ENCODE measurements around the gene RC3H2.

RC3H2 gene, protein sequence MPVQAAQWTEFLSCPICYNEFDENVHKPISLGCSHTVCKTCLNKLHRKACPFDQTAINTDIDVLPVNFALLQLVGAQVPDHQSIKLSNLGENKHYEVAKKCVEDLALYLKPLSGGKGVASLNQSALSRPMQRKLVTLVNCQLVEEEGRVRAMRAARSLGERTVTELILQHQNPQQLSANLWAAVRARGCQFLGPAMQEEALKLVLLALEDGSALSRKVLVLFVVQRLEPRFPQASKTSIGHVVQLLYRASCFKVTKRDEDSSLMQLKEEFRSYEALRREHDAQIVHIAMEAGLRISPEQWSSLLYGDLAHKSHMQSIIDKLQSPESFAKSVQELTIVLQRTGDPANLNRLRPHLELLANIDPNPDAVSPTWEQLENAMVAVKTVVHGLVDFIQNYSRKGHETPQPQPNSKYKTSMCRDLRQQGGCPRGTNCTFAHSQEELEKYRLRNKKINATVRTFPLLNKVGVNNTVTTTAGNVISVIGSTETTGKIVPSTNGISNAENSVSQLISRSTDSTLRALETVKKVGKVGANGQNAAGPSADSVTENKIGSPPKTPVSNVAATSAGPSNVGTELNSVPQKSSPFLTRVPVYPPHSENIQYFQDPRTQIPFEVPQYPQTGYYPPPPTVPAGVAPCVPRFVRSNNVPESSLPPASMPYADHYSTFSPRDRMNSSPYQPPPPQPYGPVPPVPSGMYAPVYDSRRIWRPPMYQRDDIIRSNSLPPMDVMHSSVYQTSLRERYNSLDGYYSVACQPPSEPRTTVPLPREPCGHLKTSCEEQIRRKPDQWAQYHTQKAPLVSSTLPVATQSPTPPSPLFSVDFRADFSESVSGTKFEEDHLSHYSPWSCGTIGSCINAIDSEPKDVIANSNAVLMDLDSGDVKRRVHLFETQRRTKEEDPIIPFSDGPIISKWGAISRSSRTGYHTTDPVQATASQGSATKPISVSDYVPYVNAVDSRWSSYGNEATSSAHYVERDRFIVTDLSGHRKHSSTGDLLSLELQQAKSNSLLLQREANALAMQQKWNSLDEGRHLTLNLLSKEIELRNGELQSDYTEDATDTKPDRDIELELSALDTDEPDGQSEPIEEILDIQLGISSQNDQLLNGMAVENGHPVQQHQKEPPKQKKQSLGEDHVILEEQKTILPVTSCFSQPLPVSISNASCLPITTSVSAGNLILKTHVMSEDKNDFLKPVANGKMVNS

DNA sequence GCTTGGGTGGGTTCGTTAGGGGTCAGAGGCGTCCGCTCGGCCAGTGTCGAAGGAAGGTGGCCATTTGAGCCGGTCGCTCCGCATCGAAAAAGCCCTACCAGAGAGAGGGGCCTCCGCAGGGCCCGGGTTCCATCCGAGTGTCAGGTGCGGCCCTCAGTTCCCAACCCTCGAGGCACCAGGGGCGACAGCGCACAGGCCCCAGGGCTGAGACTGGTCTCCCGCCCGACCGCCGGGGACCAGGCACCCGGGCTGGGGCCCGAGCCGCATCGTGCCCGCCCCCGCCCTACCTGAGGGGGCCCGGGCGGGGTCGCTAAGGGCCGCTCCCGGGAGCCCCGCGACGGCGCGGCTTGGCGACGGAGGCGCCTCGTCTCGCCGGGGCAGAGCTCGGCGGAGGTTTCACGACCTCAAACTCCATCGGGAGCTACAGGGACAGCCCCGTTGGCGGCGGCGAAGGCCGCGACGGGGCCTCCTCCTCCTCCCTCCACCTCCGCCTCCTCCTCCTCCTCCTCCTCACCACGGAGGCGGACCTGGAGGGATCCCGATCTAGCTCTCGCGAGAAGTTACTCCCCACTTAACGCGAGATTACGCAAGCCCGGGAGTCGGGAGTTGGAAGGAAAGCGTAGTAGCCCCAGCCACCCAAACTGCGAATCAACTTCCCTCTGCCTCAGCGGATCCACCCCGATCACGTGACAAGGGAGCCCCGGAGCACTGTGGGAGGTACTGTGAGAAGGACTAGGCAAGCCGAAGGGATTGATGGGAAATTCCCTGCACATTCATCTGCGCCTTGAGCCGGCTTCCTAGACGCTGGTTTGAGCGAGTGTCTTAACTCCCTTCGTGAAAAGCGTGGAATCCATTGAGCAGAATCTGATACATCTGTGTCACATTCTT lies at the start of gene RC3H2:
Gene RC3H2, minus strand, starts transcription at position 537 of the 888 bp plus-strand sequence. CDS start 7,850 bp downstream, outside the sequence.
- no peaks in the 10 kb centered on the region for H3K9me3 Mint-ChIP-seq
- H3K27me3 Mint-ChIP-seq (ENCODE audit: low read depth), result no peaks in the 10 kb centered on the region
- peak within 1 kb of the TSS; percentile 92 for H3K27ac Mint-ChIP-seq
- peaks cover 18% of the 10 kb centered on the region for H3K4me1 Mint-ChIP-seq (ENCODE audit: low read depth)
- peak within 1 kb of the TSS; percentile 94 for H3K4me3 Mint-ChIP-seq
- H3K36me3 Mint-ChIP-seq (ENCODE audit: low read depth), result peaks cover 13% of the 10 kb centered on the region

DNA sequence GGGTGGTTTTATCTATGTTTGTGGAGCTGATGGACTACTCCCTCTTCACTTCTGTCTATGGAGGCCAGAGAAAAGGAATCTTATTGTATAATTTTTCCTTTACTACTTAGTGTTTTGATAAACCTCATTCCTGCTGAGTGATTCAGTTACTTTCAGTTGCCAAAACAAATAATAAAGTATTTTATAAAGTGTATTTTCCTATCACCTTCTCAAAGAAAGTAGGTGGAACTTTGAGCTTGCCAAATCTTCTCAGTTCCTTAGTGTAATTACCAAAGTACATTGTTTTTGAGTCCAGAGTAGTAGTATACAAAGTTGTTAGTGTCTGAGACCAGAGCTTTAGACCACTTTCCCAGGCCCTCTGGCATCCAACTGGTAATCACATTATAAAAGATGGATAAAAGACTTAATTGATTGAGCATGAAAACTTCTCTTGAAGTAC lies 49.1 kb upstream of the RC3H2 start:
- Mint-ChIP-seq H3K27me3 (ENCODE audit: low read depth) (no peaks in the 10 kb centered on the region), H3K27ac (no peak overlapping the region), H3K4me1 (ENCODE audit: low read depth) (peaks cover 6% of the 10 kb centered on the region), H3K4me3 (no peak overlapping the region), H3K36me3 (ENCODE audit: low read depth) (peaks cover 4% of the 10 kb centered on the region), H3K9me3 (no peaks in the 10 kb centered on the region)

GRCh38 chr9:122951056-122951455 lies 45.9 kb upstream of the RC3H2 start:
- H3K4me1 Mint-ChIP-seq (ENCODE audit: low read depth), result peaks cover 22% of the 10 kb centered on the region
- no peak overlapping the region for H3K27ac Mint-ChIP-seq
- no peaks in the 10 kb centered on the region for H3K27me3 Mint-ChIP-seq (ENCODE audit: low read depth)

DNA sequence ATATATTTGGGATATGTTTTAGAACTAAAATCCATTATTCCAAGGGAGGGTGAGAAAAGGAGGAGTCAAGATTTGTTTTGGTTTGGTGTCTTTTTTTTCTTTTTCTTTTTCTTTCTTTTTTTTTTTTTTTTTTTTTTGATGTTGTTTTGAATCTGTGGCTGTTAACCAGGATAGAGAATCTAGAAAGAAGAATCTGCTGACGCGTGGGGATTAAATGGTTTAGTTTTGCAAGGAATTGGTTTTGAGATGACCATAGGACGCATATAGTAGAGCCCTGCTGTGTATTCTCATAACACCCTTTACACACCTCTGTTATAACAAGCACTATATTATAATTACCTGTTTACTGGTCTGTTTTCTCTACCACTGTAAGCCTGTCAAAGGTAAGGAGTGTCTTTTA lies 45.1 kb upstream of the RC3H2 start:
- Mint-ChIP-seq H3K4me3 (no peak overlapping the region), H3K27me3 (ENCODE audit: low read depth) (no peaks in the 10 kb centered on the region), H3K27ac (no peak overlapping the region), H3K36me3 (ENCODE audit: low read depth) (peaks cover 11% of the 10 kb centered on the region), H3K4me1 (ENCODE audit: low read depth) (peaks cover 30% of the 10 kb centered on the region), H3K9me3 (no peaks in the 10 kb centered on the region)

More at GRCh38 chr9:122951056-122951455, 45.9 kb upstream of the RC3H2 start:
- H3K4me3 Mint-ChIP-seq, result no peak overlapping the region
- no peaks in the 10 kb centered on the region for H3K9me3 Mint-ChIP-seq
- H3K36me3 Mint-ChIP-seq (ENCODE audit: low read depth), result peaks cover 8% of the 10 kb centered on the region

- Mint-ChIP-seq H3K4me1 (ENCODE audit: low read depth) (peaks cover 33% of the 10 kb centered on the region), H3K27me3 (ENCODE audit: low read depth) (no peaks in the 10 kb centered on the region), H3K36me3 (ENCODE audit: low read depth) (peaks cover 11% of the 10 kb centered on the region), H3K4me3 (no peak overlapping the region), H3K9me3 (no peaks in the 10 kb centered on the region), H3K27ac (no peak overlapping the region)
These were observed 44.5 kb upstream of the RC3H2 start for GRCh38 chr9:122949696-122950095.

DNA sequence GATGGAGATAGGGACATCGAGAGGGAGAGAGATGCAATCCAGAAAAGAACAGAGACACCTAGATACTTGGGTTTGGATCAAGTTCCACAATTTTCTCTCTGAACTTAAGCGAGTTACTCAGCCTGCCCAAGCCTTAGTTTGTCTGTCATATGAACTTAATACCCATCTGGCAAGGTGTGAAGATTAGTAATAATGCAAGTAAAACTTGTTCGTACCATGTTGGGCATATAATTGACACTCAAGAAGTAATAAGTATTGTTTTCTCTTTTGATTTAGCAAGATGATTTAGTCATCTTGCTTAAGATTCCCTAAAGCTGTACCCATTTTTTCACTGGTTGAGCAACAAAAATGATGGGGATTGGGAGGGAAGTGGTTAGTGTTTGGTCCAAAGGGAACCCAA lies 43.2 kb upstream of the RC3H2 start:
- no peak overlapping the region for H3K27ac Mint-ChIP-seq
- H3K4me3 Mint-ChIP-seq, result no peak overlapping the region
- H3K27me3 Mint-ChIP-seq (ENCODE audit: low read depth), result no peaks in the 10 kb centered on the region
- peaks cover 11% of the 10 kb centered on the region for H3K36me3 Mint-ChIP-seq (ENCODE audit: low read depth)
- H3K9me3 Mint-ChIP-seq, result no peaks in the 10 kb centered on the region
- H3K4me1 Mint-ChIP-seq (ENCODE audit: low read depth), result peaks cover 31% of the 10 kb centered on the region

DNA sequence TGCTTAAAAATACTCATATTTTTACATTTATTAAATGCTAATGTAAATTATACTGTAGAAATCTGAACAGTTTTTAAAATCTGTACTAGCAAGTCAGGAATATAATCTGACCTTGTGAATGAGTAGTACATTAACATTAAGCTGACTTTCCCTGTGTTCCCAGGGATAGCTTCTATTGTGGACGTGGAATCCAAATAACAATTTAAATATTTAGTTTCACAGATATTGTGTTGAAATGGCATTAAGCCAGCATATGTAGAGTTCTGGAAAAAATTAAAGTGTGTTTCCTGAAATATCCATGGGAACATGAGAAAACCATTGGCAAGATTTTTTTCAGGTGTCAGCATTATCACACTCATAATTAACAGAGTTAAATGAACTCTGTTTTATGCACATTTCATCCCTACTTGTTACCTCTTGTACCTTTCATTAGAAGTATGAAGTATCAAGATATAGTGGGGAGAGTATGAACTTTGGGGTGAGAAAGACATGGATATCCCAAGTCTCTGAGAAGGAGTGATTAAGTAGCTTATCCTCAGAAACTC lies 41.4 kb upstream of the RC3H2 start:
- Mint-ChIP-seq H3K4me3 (no peak overlapping the region), H3K36me3 (ENCODE audit: low read depth) (peaks cover 13% of the 10 kb centered on the region), H3K27ac (no peak overlapping the region), H3K9me3 (no peaks in the 10 kb centered on the region), H3K4me1 (ENCODE audit: low read depth) (peaks cover 38% of the 10 kb centered on the region), H3K27me3 (ENCODE audit: low read depth) (no peaks in the 10 kb centered on the region)

DNA sequence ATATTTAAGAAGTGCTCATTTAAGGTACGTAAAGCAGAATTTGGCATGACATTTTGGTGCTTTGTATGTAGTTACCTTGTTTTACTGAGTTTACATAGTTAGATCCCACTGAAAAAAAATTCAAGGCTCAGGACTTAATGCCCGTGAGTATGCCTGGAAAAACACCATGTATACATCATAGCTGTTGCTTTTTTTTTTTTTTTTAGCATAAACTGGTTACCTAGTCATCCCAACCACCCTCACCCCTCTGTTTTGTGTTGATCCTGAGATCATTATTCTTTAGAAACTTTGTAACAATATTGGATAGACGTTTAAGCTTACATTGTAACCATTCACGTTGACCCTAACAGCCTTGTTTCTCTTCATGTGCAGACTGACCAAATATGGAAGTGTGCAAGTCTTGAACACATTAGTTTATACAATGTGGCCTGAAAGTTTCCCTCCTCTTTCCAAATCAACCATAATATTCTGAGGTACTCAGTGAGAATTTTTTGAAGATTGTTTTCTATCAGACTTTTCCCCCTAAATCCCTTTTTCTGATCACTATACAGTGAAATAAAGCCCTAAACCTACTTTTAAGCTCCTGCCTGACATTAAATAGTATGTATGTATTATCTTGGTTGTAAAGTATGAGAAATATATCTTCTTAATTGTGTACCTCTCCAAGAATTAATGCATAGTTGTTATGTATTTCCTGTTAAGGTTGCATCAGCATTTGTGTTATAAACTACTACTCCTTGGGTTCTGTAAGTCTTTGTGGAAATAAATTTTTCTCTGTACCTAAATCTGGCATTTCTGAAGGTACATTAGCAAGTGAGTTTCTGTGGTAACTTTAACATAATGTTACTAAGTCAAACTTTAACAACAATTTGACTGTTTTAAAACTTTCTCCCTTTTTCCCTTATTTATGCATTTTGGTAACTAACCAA lies 40.1 kb upstream of the RC3H2 start:
- H3K36me3 Mint-ChIP-seq (ENCODE audit: low read depth), result peaks cover 11% of the 10 kb centered on the region
- H3K4me3 Mint-ChIP-seq, result no peak overlapping the region
- no peak overlapping the region for H3K27ac Mint-ChIP-seq
- H3K27me3 Mint-ChIP-seq (ENCODE audit: low read depth), result no peaks in the 10 kb centered on the region
- peaks cover 46% of the 10 kb centered on the region for H3K4me1 Mint-ChIP-seq (ENCODE audit: low read depth)
- H3K9me3 Mint-ChIP-seq, result no peaks in the 10 kb centered on the region

DNA sequence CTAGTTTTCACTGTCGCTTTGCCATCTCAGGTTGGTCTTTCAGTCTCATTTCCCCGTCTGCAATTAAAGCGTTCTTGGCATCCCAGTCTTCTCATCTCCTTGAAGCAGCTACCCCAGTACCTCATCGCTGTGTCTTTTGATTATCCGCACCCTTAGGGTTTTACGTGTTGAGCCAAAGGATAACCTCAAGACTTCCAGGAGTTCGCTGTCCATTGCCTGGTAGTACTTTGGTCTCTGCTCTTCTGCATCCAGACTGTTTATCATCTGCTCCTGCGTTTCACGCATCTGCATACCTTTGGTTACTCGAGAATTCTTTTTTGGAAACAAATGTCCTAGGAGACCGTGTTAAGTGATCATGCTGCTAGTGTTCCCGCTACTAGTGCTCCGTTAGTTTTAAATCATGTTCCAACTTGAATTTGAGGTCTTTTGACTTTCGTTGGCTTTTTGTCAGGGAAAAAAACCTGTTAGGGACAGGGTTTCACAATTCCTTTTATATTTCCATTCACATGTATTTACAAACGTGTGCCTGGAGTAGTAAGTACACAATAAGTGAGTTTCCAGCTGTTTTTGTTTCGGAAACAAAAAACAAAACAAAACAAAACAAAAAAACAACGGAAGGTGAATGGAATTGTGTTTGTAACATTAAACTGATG lies 36.5 kb upstream of the RC3H2 start:
- H3K36me3 Mint-ChIP-seq (ENCODE audit: low read depth), result peaks cover 9% of the 10 kb centered on the region
- H3K27ac Mint-ChIP-seq, result peak overlapping the region; percentile 96
- no peaks in the 10 kb centered on the region for H3K9me3 Mint-ChIP-seq
- H3K4me1 Mint-ChIP-seq (ENCODE audit: low read depth), result peaks cover 30% of the 10 kb centered on the region
- H3K4me3 Mint-ChIP-seq, result peak overlapping the region; percentile 98
- H3K27me3 Mint-ChIP-seq (ENCODE audit: low read depth), result no peaks in the 10 kb centered on the region

DNA sequence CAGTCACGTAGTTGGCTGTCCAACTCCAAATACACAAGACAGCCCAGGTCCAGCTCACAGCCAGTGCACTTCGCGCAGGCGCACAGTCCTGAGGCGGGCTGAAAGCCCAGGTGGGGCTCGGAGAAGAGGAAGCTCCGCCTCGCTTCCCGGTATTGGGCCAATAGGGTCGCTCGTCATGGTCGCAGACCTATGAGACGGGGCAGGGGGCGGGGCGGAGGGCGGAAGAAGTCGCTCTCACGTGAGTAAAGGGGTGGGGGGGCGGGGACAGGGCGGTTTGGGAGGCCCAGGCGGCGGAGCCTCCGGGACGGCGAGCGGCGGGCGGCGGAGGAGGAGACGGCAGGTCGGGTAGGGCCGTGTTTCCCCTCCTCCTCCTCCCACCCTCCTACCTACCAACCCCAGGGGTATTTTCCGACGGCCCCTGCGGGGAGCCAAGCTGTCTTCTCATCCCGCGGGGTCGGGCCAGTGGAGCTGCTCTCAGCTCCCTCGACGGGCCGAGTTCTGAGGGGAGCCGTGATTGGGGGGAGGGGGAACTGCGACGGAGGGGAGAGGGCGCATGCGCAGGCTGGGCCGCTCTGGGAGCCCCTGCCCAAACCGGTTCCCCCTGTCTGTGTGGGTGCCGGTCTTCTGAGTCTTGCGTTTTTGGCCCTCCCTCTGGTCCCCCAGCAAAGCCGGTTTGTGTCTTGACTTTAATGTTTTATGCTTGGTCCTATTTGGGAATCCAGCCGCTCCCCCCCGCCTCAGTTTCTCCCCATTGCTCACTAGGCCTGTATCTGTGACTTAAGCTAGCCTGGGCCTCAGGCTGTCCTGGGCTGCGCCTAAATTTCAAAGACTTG lies 35.8 kb upstream of the RC3H2 start, which contains the start of gene RABGAP1:
Gene RABGAP1, plus strand, starts transcription at position 272 of the 833 bp plus-strand sequence. CDS start 16,040 bp downstream, outside the sequence.
- H3K27ac Mint-ChIP-seq, result peak within 1 kb of the TSS; percentile 96
- no peaks in the 10 kb centered on the region for H3K9me3 Mint-ChIP-seq
- peak within 1 kb of the TSS; percentile 98 for H3K4me3 Mint-ChIP-seq
- H3K27me3 Mint-ChIP-seq (ENCODE audit: low read depth), result no peaks in the 10 kb centered on the region
- H3K4me1 Mint-ChIP-seq (ENCODE audit: low read depth), result peaks cover 32% of the 10 kb centered on the region
- H3K36me3 Mint-ChIP-seq (ENCODE audit: low read depth), result peaks cover 15% of the 10 kb centered on the region

- Mint-ChIP-seq H3K9me3 (no peaks in the 10 kb centered on the region), H3K27me3 (ENCODE audit: low read depth) (no peaks in the 10 kb centered on the region), H3K27ac (peak overlapping the region; percentile 83), H3K4me3 (peak overlapping the region; percentile 98), H3K36me3 (ENCODE audit: low read depth) (peaks cover 13% of the 10 kb centered on the region), H3K4me1 (ENCODE audit: low read depth) (peaks cover 26% of the 10 kb centered on the region)
These were observed 35.2 kb upstream of the RC3H2 start for GRCh38 chr9:122940454-122940748.
